GM18951 (cell line): ENCODE measurements around the gene NR6A1.
A peak's percentile ranks its signal among the peaks of the same experiment; 100 is the strongest.

ENCODE experiments used
- POLR2A ChIP-seq: IDR thresholded peaks from 4 replicates; pipeline ENCODE4 v1.6.1; 2011; ENCODE audit warnings: mild to moderate bottlenecking; ENCODE audit not compliant: insufficient read length, insufficient read depth; ENCODE audit errors: extremely low read depth
- in situ Hi-C: fragments of 300-500 bp; cut with MboI; formaldehyde crosslinking; loops from one replicate; pipeline ENCODE4 v1.12.0; 2022; ENCODE audit warnings: low sequenced_read_pairs, mixed read lengths, inconsistent platforms; ENCODE audit not compliant: unreplicated experiment

Gene NR6A1

DNA sequence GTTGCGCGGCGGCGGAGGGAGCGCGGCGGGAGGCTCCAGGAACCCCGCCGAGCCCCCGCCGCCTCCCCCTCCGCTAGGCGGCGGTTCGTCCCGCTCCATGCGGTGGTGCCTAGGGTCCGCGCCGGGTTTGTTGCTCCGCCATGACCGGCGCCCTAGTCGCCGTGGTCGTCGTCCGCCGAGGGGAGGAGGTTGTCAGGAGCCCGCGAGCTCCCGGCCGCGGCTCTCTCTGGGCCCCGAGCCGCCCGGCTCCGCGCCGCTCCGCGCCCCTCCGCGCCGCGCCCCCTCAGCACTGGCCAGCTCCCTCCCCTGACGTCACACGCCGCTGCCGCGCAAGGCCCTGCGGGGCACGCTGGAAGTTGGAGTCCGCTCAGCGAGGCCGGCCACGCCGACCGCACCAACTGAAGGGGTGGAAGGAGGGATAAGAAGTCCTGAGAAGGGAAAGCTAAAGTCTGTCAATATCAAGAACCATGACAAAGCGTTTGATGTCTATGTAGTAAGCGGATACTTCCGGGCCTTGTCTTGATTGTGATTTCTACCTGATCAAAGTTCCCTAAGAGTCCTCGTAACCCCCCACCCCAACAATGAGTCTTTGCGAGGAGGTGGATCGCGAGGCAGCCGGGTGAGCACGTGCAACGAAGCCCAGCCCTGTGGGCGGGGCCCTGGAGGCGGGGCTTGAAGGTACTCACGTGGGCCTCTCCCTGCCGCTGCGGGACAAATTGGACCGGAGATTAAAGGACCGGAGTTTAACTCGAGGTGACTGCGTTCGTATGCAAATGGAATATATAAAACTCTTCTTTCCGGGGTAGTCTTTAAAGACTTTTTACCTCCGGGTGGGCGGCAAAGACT lies at the start of gene NR6A1:
NR6A1 (minus strand) TSS at position 291 of the 846 bp plus-strand sequence.
- TF ChIP-seq POLR2A: peak; percentile 55
- in situ Hi-C loops: loop anchor here (5.0 to 10.0 kb wide), 3 partner anchors 86 to 604 kb away; partner anchors contain the start of gene SCAI

DNA sequence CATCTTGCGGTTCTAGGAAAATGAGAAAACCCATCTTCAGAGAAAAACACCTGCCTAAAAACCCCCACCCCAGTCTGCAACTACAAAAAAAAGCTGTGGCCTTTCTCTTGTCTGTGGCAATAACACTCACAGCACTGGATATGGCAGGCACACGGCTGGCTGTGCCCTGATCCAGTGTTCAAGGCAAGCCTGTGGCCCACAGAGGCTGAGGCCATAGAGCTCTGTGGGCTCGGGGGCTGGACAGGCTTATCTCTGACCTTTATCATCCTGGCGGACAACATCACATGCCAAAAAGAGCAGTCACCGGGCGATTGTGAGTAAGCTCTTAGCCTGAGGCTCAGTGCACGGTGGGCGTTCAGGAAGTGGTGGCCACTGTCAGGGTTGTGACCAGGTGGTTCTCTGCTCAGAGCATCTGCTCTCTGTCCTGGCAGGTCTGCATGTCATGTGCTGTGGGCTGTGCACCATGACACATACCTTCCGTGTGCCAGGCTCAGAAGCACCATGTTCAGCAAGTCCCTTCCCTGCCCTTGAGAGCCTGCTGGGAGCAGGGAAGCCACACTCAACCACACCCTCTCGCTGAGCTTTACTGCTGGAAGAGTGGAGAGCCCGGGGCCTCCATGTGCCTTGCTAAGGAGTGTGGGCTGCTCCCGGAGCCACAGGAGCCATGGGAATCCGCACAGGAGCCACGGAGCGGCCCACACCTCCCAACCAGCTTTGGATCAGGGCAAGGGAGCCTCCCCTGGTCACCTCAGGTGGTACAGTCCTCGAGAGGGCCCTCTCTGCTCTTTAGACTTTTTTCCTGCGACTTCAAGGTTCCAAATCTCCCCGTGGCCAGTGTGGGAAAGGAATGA lies 47.5 kb upstream of the NR6A1 start:
- in situ Hi-C loops: no loop called here
- no peak for TF ChIP-seq POLR2A

DNA sequence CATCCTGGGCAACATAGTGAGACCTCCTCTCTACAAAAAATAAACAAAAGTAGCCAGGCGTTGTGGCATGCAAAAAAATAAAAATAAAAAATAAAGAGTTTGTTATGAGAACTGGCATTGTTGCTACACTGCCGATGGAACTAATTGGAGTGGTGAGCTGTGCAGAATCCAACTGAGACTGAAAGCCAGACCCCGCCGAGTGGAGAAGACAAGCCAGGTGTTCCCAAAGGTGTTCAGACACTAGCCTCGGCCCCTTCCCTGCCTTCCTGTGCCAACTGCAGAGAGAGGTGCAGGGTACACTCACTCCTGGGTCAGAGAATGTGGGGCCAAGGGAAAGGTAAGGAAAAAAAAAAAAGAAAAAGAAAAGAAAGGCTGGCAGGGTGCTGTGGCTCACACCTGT lies 44.5 kb upstream of the NR6A1 start:
- TF ChIP-seq POLR2A: no peak
- in situ Hi-C loops: no loop called here

DNA sequence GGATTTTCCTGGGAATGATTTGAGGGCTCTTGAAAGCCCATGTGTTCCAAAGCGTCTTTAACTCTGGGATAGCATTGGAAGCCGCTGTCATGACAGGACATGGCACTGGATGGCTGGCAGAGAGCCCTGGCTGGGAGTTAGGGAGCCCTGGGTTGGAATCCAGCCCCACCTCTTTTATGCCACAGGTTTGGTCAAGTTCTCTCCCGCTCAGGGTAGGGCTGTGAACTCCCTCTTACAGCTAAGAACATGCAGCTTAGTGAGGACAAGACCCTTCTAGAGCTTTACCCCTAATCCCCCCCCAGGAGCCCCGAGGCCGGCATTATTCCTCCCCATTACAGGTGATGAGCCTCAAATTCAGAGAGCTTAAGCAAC lies 43.0 kb upstream of the NR6A1 start:
- no peak for TF ChIP-seq POLR2A
- in situ Hi-C loops: no loop called here

DNA sequence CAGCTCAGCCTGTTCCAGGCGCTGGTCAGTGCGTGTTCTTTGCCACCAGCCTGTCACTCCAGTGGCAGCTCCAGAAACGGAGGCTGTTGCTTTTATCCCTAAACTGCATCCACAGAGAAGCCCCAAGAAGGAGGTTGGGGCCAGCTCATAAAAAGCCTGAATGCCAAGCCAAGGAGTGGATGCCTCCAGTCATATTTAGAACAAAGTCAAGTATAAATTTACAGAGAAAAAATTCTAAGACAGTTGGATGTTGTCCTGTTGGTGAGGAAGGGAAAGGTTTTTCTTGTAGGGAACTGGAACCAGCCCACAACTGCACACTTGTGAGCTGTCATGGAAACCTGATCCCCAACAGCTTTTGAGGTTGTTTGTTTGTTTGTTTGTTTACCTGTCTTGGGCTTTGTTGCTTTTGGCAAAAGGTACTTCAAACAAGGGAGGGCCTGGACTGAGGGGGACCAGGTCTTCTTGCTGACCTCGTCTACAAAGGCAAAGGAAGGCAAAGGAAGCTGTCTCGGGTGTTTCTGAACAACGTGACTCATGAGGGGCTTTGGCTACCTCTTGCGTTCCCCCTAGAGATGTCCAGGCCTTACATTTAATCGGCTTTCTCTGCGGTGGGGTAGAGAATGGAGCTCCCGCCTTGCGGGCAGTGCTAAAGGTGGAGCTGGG lies 42.5 kb upstream of the NR6A1 start:
- TF ChIP-seq POLR2A: no peak
- in situ Hi-C loops: no loop called here

DNA sequence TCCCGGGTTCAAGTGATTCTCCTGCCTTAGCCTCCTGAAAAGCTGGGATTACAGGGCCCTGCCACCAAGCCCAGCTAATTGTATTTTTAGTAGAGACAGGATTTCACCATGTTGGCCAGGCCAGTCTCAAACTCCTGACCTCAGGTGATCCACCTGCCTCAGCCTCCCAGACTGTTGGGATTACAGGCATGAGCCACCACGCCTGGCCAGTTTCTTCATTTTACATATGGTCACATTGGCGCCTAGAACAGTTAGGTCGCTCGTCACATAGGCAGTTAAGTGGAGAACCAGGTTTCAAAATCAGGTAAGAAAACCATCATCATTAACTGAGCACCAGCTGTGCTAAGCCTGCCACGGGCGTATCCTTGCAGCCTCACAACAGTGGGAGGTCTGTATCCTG lies 41.9 kb upstream of the NR6A1 start:
- TF ChIP-seq POLR2A: no peak
- in situ Hi-C loops: no loop called here

DNA sequence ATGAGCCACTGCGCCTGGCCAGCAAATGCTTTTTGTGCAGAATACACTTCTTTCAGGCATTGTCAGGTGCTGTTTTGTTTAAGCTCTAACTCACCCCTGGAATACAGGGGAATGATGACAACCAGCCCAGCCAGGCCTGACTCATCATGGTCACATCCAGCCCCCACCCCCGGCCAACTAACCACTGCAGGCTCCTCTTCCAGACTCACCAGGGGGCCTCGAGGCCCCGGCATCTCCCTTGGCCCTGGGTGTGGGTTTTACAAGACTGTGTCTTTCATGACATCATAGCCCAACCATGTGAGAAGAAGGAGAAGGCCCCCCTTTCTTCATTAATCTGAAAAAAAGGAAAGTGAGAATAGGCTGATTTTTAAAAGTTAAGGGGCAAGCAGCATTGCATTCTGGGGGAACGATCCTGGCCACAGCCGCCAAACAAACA lies 41.3 kb upstream of the NR6A1 start:
- TF ChIP-seq POLR2A: no peak
- in situ Hi-C loops: no loop called here

DNA sequence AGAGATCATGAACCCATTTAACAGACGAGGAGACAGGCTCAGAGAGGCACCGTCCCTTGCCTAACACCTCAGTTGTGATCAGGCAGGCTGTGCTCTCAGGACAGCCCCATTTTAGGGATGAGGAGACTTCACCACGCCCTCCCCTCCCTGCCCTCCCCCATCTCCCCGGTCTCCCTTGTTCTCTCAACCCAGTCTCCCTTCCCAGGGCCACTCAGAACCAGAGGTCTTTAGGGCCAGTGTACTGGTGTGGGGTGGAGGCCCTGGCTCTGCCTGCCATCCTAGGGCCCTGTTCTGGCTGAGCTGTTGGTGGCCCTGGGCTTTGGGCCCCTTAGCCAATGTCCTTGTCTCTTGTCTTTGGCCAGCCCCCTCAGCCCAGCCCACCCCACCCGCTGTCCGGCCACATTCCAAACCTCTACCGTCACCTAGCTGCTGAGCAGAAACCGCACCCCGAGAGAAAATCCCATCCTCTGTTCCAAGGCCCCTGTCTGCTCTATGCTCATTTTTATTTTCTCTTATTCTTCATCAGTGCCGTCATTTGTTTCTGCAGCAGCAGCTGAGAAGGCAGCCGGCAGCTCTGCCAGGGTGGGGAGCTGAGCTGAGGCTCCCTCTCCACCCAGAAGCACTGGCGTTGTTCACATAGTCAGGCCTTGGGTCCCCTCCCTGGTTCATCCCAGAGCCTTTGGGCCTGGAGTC lies 39.7 kb upstream of the NR6A1 start:
- in situ Hi-C loops: no loop called here
- no peak for TF ChIP-seq POLR2A

DNA sequence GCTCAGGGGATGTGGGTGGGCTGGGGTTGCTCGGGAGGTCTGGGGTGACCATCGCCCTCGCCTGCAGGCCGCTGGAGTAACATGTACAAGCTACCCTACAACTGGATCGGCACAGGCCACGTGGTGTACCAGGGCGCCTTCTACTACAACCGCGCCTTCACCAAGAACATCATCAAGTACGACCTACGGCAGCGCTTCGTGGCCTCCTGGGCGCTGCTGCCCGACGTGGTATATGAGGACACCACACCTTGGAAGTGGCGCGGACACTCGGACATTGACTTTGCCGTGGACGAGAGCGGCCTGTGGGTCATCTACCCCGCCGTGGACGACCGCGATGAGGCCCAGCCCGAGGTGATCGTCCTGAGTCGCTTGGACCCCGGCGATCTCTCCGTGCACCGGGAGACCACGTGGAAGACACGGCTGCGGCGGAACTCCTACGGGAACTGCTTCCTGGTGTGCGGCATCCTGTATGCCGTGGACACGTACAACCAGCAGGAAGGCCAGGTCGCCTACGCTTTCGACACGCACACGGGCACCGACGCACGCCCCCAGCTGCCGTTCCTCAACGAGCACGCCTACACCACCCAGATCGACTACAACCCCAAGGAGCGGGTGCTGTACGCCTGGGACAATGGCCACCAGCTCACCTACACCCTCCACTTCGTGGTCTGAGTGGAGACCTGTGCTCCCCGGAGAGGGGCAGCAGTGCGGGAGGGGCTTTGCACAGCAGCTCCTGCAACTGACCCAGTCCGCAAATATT lies 38.8 kb upstream of the NR6A1 start:
- in situ Hi-C loops: no loop called here
- TF ChIP-seq POLR2A: no peak

DNA sequence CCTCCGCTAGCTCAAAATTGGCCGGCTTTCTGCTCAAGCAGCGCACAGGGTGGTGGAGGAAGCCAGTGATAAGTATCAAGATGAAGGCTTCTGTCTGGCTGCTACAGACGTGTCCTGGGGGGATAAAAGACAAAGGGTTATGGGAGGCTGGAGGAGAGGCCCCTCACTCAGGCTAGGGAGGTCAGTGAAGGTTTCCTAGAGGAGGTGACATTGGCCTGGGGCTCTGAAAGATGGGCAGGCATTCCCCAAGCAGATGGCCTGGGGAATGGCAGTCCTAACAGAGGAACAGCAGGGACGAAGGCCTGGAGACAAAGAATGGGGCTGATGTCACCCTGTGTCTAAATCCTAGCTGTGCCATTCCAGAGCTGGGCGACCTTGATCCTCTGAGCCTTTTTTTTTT lies 38.1 kb upstream of the NR6A1 start:
- TF ChIP-seq POLR2A: no peak
- in situ Hi-C loops: no loop called here

DNA sequence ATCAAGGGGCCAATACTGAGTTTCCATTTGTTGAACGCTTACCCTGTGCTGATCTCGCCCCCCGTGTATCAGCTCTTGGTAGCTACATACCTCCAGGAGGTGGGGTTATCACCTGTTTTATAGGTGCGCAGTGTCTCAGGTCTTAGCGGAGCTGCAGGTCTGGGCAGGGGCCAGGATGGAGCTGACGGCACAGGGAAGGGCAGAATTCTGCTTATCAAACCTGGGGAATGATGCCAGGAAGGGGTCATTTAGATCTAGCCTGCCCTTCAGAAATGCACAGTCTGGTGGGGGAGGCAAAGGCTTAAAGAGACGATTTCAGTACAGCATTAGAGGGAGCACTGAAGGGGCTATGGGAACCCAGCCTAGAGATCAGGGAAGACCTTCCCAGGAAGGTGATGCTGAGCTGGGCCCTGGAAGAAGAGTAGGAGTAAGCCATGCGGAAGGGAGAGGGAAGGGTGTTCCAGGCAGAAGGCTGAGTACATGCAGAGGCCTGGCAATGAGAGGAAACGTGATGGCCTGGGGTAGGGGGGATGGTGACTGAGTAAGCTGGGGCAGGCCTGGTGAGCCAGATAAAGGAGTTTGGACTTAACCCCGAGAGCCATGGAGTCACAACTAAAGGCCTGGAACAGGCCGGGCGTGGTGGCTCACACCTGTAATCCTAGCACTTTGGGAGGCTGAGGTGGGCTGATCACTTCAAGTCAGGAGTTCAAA lies 37.3 kb upstream of the NR6A1 start:
- TF ChIP-seq POLR2A: no peak
- in situ Hi-C loops: no loop called here
